Mesodermal cell (in vitro differentiated cells): Measurements from ENCODE around the gene CITED2.

Experiments
- H3K27ac ChIP-seq: 2 replicates; pipeline ENCODE4 v1.7.0; 2013; ENCODE audit warnings: mild to moderate bottlenecking, low read depth, low read length, moderate library complexity; ENCODE audit not compliant: severe bottlenecking
- H3K36me3 ChIP-seq: 2 replicates; pipeline ENCODE4 v1.7.1; 2013; ENCODE audit warnings: mild to moderate bottlenecking, low read length, moderate library complexity; ENCODE audit not compliant: control insufficient read depth, insufficient read depth
- H3K4me1 ChIP-seq: one replicate; pipeline ENCODE4 v1.7.1; 2013; ENCODE audit warnings: mild to moderate bottlenecking, low read length; ENCODE audit not compliant: insufficient read depth, control insufficient read depth, poor library complexity, severe bottlenecking
- H3K4me3 ChIP-seq: 2 replicates; pipeline ENCODE4 v1.7.0; 2013; ENCODE audit warnings: low read length, control low read depth, mild to moderate bottlenecking; ENCODE audit not compliant: insufficient read depth, poor library complexity, severe bottlenecking; ENCODE audit errors: extremely low read depth
- H3K9me3 ChIP-seq: 2 replicates; pipeline ENCODE4 v1.7.1; 2013; ENCODE audit warnings: mild to moderate bottlenecking, low read length, moderate library complexity; ENCODE audit not compliant: control insufficient read depth
- WGBS, 2 experiments: methylation state at CpG; one replicate each; pipeline ENCODE4 v1.1.5; 2013; ENCODE audit warnings: missing lambda C conversion rate in 2 of 2; ENCODE audit not compliant: insufficient coverage in 2 of 2; 5-methylcytosine and 5-hydroxymethylcytosine counted together

Gene CITED2

GRCh38 chr6:139344186-139344963 is 30.1 kb downstream of the CITED2 start:
- 82 to 93% methylated on average over 4 of the region's 4 CpGs for WGBS, 2 experiments
- Histone ChIP-seq H3K27ac (no peak overlapping the region), H3K9me3 (no peaks in the 10 kb centered on the region), H3K36me3 (no peaks in the 10 kb centered on the region), H3K4me3 (no peak overlapping the region), H3K4me1 (peaks cover 5% of the 10 kb centered on the region)

- Histone ChIP-seq H3K36me3 (no peaks in the 10 kb centered on the region), H3K27ac (no peak overlapping the region)
- 67 to 100% methylated on average over 1 of the region's 2 CpGs for WGBS, 2 experiments
Measured at GRCh38 chr6:139343052-139343750, 31.2 kb downstream of the CITED2 start.

GRCh38 chr6:139341060-139341459 is 33.4 kb downstream of the CITED2 start:
- H3K9me3 ChIP-seq: no peaks in the 10 kb centered on the region
- no peaks in the 10 kb centered on the region for H3K36me3 ChIP-seq
- H3K4me3 ChIP-seq: no peak overlapping the region
- peaks cover 5% of the 10 kb centered on the region for H3K4me1 ChIP-seq
- no CpG with 5 or more reads among the region's 2 CpGs for WGBS, 2 experiments
- H3K27ac ChIP-seq: no peak overlapping the region

More at GRCh38 chr6:139343052-139343750, 31.2 kb downstream of the CITED2 start:
- H3K9me3 ChIP-seq: no peaks in the 10 kb centered on the region
- H3K4me3 ChIP-seq: no peak overlapping the region
- H3K4me1 ChIP-seq: peaks cover 5% of the 10 kb centered on the region

- H3K9me3 ChIP-seq: no peaks in the 10 kb centered on the region
- H3K4me1 ChIP-seq: peaks cover 5% of the 10 kb centered on the region
- 95% methylated on average over 7 to 8 of the region's 9 CpGs for WGBS, 2 experiments
- H3K4me3 ChIP-seq: no peak overlapping the region
- no peak overlapping the region for H3K27ac ChIP-seq
- H3K36me3 ChIP-seq: no peaks in the 10 kb centered on the region
Measured at GRCh38 chr6:139338795-139339194, 35.7 kb downstream of the CITED2 start.

- no peaks in the 10 kb centered on the region for H3K36me3 ChIP-seq
- H3K9me3 ChIP-seq: no peaks in the 10 kb centered on the region
- no peak overlapping the region for H3K27ac ChIP-seq
- H3K4me1 ChIP-seq: peaks cover 2% of the 10 kb centered on the region
- no peak overlapping the region for H3K4me3 ChIP-seq
- WGBS, 2 experiments: 77 to 95% methylated on average over 5 of the region's 5 CpGs
Measured at GRCh38 chr6:139337830-139338229, 36.6 kb downstream of the CITED2 start.

GRCh38 chr6:139337001-139337400 is 37.4 kb downstream of the CITED2 start:
- Histone ChIP-seq H3K9me3 (no peaks in the 10 kb centered on the region), H3K36me3 (no peaks in the 10 kb centered on the region), H3K4me1 (no peaks in the 10 kb centered on the region), H3K27ac (no peak overlapping the region), H3K4me3 (no peak overlapping the region)
- WGBS, 2 experiments: 64 to 100% methylated on average over 1 to 2 of the region's 2 CpGs

GRCh38 chr6:139336488-139336887 is 38.0 kb downstream of the CITED2 start:
- H3K27ac ChIP-seq: no peak overlapping the region
- no peaks in the 10 kb centered on the region for H3K9me3 ChIP-seq
- no peak overlapping the region for H3K4me3 ChIP-seq
- no peaks in the 10 kb centered on the region for H3K4me1 ChIP-seq
- 96 to 100% methylated on average over 2 to 3 of the region's 4 CpGs for WGBS, 2 experiments
- H3K36me3 ChIP-seq: no peaks in the 10 kb centered on the region

GRCh38 chr6:139335447-139336210 is 38.8 kb downstream of the CITED2 start:
- no peaks in the 10 kb centered on the region for H3K9me3 ChIP-seq
- H3K36me3 ChIP-seq: no peaks in the 10 kb centered on the region
- H3K4me1 ChIP-seq: no peaks in the 10 kb centered on the region
- no peak overlapping the region for H3K4me3 ChIP-seq
- 100% methylated on average over 2 to 3 of the region's 5 CpGs for WGBS, 2 experiments
- H3K27ac ChIP-seq: no peak overlapping the region

- Histone ChIP-seq H3K4me1 (no peaks in the 10 kb centered on the region), H3K36me3 (no peaks in the 10 kb centered on the region), H3K4me3 (no peak overlapping the region), H3K9me3 (no peaks in the 10 kb centered on the region), H3K27ac (no peak overlapping the region)
- 87 to 95% methylated on average over 3 of the region's 5 CpGs for WGBS, 2 experiments
Measured at GRCh38 chr6:139334806-139335446, 39.5 kb downstream of the CITED2 start.

- no peak overlapping the region for H3K4me3 ChIP-seq
- H3K9me3 ChIP-seq: no peaks in the 10 kb centered on the region
- H3K4me1 ChIP-seq: no peaks in the 10 kb centered on the region
- H3K27ac ChIP-seq: no peak overlapping the region
- no peaks in the 10 kb centered on the region for H3K36me3 ChIP-seq
- 67% methylated on average over 1 of the region's 3 CpGs for WGBS, 2 experiments
Measured at GRCh38 chr6:139330826-139331500, 43.5 kb downstream of the CITED2 start.
